NCI-H2081 treated with DMSO at 0.1 percent for 48 hours (cell line): ENCODE measurements around the gene FAIM2.

Source experiments
- DNase-seq: peaks from one replicate; lab custom pipeline; 2025; lab: John Stamatoyannopoulos, UW

Gene FAIM2

DNA sequence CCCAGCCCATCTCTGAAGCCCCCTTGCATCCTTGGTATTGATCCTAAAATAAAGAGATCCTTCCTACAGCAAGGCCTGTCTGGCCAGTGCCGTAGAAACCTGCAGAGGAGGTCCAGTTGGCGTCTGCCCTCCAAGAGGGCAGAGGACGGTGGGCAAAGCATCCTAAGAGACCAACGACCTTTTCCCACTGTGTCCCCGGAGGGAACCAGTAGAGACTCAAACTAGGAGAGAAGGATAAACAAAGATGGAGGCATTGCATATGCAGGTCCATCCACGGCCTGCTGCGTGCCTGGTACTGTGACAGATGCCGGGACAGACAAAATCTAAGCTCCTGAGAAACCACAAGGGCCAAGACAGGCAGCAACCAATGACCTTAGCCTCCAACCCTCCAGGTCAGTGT, 79.3 kb downstream of the FAIM2 start:
- DNase-seq, result no peak

DNA sequence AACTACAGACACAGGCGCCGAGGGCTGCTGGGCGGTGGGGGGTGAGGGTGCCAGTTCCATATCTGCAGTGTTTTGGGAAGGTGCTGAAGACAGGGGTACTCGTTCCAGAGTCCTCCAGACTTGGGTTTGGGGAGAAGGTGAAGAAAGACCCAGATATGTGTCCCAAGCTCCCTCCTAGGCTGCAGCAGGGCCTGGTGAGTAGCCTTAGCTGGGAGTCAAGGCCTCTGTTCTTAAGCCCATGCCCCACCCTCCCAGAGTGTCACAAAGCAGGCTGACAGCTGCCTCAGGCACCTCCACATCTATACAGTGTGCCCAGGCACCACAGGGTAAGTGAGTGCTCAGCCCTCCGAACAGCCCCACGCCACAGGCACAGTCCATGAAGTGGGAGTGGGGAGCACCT, 79.7 kb downstream of the FAIM2 start:
- DNase-seq, result no peak

DNA sequence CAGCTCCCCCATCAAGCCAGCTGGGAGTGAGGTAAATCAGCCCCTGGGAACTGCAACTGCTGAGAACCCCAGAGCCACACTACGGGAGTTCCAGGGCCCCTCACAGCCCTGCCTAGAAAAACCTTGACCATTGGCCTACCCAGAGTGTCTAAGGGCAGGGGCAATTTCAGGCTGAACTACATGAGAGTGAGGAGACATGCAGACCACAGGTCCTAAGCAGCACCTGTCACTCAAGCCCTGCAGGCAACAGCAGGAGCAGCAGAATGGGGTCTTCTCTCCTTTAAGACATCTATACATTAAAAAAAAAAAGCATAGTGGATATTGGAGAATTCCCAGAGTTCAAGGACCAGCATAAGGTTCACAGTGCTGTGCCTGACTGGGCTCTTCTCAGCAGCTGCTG, 80.3 kb downstream of the FAIM2 start:
- no peak for DNase-seq

DNA sequence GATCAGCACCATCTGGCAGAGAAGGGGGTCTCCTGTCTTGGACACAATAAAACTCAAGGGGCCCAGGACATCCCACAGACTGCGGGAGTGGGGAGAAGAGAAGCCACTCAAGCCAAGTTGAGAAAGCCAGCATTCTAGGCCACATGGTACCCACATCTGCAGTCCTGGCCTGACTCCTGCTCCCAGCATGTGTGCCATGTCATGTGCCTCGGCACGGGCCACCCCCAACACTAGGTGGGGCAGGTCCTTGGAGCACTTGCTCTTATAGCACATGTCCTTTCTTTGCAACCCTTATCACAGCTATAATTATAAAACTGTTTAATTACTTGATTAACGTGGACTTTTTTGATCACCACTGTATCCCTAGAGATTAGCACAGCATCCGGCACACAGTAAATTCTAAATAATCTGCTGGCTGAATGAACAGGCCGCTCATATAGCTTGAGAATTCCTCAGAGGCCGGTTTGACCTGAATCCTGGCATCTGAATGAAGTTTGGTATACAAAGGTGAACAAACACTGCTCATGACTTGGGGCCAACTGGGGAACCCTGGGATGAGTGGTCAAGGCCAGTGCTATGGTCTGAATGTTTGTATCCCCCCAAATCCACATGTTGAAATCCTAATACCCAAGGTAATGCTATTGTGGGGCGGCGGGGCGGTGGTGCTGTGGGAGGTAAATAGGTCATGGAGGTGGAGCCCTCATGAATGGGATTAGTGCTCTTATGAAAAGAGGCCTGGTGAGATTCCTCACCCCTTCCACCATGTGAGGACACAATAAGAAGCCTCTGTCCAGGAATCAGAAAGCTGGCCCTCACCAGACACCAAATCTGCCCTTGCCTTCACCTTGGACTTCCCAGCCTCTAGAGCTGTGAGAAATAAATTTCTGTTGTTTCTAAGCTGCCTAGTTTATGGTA, 82.1 kb downstream of the FAIM2 start:
- DNase-seq, result no peak

DNA sequence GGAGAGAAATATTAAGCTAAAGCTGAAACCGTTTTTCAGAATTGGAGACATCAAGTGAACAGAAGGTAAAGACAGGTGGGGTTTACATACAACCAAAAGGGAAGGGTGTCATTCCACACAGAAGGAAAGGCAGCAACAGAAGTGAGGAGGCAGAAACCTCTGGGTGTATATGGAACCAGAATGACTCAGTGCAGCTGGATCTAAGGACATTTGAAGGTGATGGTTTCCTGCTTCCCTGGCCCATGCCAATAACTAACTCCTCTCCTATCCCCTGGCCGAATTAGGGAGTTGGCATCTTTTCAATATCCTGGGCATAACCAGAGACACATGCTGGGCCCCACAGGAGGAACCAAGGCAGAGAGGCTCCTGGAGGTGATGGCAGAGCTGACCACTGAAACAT, 83.9 kb downstream of the FAIM2 start:
- DNase-seq, result no peak

DNA sequence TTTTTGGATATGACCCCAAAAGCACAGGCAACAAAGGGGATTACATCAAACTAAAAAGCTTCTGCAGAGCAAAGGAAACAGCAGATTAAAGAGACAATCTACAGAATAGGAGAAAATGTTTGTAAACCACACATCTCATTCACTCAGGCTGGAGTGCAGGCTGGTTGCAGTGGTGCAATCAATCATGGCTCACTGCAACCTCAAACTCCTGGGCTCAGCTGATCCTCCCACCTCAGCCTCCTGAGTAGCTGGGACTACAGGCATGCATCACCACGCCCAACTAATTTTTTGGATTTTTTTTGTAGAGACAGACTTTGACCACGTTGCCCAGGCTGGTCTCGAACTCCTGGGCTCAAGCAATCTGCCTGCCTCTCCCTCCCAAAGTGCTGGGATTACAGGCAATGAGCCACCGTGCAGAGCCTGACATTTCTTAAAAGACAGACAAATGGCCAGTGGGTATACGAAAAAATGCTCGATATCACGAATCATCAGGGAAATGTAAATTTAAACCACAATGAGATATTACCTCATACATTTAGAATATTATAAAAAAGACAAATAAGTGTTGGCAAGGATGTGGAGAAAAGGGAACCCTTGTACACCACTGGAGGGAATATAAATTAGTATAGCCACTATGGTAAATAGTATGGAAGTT, 85.3 kb downstream of the FAIM2 start:
- no peak for DNase-seq
